Fibroblast of lung (primary cell): ENCODE measurements around the gene AP2A2.

ENCODE experiments used
- EZH2 ChIP-seq: IDR thresholded peaks from 2 replicates; pipeline ENCODE4 v1.5.1; 2012; ENCODE audit warnings: low read length, control low read depth, mild to moderate bottlenecking; ENCODE audit errors: missing control alignments
- TF ChIP-seq, protein P1 (sequence below), 2 donors: IDR thresholded peaks in 1 of 2; conservative IDR thresholded peaks in 1 of 2; 1 replicate in 1 of 2; 2 replicates in 1 of 2; pipeline ENCODE4 v1.5.1; 2011 to 2012; ENCODE audit warnings: low read length in 2 of 2, control low read depth in 1 of 2, inconsistent platforms in 1 of 2, low read depth in 1 of 2, mild to moderate bottlenecking in 1 of 2

DNA sequence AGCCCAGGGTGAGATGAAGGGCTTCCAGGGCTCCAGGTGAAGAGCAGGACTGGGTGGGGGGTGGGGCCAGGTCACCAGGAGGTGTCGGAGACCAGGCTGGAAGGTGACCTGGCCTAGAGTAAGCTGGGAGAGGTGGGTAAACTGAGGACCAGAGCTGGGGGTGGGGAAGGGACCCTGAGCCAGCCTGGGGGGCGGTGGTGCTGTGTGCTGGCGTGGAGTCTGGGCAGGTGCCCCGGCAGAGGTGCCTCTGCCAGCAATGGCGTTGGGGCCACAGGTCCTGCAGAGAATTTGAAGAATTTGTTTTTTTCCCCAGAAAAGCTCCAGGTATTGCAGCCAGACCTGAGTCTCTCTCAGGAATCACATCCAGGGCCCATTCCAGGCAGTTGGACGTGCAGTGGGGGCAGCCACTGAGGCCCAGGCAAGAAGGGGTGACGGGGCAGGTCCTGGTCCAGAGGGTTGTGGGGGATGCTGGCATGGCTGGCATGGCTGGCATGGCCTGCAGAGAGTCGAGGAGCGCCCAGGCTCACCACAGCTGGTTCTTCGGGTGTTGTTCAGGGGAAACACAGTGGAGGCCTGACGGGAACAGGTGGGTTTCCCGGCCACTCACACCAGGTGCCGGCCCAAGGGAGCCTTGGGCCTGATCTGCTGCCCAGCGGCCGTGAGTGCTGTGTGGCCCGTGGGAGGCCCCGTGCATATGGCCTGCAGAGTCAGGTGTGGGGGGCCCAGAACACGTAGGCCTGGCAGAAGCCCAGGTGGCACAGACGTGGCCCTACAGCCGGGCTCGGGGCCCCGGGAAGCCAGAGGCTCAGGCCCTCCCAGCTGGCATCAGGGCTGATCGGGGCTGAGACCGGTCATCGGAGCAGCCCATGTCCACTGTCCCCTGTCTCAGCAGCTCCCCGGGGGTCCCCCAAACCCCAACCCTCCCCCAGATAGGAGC, 117.2 kb downstream of the AP2A2 start:
- TF ChIP-seq, protein P1, sequence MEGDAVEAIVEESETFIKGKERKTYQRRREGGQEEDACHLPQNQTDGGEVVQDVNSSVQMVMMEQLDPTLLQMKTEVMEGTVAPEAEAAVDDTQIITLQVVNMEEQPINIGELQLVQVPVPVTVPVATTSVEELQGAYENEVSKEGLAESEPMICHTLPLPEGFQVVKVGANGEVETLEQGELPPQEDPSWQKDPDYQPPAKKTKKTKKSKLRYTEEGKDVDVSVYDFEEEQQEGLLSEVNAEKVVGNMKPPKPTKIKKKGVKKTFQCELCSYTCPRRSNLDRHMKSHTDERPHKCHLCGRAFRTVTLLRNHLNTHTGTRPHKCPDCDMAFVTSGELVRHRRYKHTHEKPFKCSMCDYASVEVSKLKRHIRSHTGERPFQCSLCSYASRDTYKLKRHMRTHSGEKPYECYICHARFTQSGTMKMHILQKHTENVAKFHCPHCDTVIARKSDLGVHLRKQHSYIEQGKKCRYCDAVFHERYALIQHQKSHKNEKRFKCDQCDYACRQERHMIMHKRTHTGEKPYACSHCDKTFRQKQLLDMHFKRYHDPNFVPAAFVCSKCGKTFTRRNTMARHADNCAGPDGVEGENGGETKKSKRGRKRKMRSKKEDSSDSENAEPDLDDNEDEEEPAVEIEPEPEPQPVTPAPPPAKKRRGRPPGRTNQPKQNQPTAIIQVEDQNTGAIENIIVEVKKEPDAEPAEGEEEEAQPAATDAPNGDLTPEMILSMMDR (conservative IDR thresholded peaks at IDR 0.05 in 1 of 2, IDR thresholded peaks at IDR 0.05 in 1 of 2; ENCODE audit: low read depth in 1 of 2, low read length in 2 of 2): no peak
- TF ChIP-seq EZH2: no peak
